WI38 (cell line): Measurements from ENCODE around the gene ASTL.

Experiments used
- H3K4me3 ChIP-seq: 2 replicates; pipeline ENCODE4 v1.5.1; 2011; ENCODE audit warnings: low read depth, mild to moderate bottlenecking, control low read depth, low read length
- TF ChIP-seq, protein P1 (sequence below): IDR thresholded peaks from 2 replicates; pipeline ENCODE4 v1.5.1; 2012; ENCODE audit warnings: low read depth, mild to moderate bottlenecking, control low read depth, low read length

ASTL gene

DNA sequence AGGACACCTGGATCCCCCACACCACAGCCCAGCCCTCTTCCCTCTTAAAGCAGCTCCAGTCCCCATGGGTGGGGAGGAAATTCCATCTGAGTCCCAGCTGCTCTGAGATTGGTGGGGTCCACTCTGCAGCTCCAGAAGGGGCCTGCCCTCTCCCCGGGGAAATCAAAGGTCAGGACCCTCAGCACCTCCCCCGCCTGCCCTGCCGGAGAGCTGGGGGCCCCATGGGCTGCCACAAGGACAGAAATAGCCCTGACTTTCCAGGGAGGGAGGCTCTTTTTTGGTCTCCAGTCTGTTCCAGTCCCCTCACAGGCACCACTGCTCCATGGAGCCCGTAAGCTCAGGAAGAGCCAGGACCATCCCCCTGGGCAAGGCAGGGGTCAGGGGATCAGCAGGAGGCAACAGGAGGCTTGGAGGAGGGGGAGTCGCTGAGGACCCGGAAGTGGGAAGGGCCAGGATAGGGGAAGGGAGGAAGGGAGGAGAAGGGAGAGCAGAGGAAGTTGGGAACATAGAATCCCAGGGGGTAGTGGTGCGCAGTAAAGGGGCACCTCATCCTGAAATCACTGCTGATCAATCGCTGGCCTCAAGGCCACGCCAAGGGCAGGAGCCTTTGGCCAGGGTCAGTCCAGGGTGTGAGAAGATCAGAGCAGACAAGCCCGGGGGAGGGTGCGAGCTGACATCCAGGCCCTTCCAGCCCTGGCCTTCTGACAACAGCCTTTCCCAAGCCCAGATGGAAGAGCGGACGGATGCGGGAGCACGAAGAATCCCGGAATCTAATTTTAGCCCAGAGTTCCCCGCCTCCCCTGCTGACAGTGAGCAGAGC lies 29.6 kb downstream of the ASTL start:
- no peak overlapping the region for H3K4me3 ChIP-seq
- TF ChIP-seq, protein P1, sequence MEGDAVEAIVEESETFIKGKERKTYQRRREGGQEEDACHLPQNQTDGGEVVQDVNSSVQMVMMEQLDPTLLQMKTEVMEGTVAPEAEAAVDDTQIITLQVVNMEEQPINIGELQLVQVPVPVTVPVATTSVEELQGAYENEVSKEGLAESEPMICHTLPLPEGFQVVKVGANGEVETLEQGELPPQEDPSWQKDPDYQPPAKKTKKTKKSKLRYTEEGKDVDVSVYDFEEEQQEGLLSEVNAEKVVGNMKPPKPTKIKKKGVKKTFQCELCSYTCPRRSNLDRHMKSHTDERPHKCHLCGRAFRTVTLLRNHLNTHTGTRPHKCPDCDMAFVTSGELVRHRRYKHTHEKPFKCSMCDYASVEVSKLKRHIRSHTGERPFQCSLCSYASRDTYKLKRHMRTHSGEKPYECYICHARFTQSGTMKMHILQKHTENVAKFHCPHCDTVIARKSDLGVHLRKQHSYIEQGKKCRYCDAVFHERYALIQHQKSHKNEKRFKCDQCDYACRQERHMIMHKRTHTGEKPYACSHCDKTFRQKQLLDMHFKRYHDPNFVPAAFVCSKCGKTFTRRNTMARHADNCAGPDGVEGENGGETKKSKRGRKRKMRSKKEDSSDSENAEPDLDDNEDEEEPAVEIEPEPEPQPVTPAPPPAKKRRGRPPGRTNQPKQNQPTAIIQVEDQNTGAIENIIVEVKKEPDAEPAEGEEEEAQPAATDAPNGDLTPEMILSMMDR: no peak

DNA sequence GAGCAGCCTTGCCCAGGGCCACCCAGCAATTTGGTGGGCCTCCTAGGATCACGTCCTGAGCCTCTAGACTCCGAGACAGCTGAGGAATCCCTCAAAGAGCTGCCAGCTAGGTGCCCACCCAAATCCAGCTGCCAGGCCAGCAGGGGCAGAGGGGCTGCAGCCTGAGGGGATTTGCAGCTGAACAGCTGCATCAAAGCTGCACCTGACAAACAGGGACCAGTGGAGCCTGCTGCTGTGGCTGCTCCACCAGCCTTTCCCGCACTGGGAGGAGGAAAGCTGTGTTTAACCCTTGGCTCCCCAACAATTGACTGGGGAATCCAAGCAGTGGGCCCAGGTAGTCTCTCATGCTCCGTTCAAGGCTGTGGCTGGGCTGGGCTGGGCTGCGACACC lies 30.2 kb downstream of the ASTL start:
- no peak overlapping the region for H3K4me3 ChIP-seq
- TF ChIP-seq, protein P1: no peak

DNA sequence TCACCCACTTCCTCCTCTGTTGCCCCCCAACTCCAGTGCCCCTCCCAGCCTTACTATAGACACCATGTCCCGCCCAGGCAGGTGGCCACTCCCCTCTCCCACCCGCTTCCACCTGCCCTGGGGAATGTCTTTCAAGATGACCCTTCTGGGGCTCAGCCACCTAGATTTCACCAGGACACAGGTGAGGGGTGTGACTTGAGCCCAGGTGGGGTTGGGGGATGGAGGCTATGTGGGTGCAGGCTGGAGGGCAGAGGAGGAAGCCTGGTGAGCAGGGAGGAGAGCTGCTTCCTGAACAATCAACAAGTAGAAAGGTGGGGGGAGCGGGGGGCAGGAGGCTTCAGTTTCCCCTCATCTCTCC lies 30.6 kb downstream of the ASTL start:
- H3K4me3 ChIP-seq: no peak overlapping the region
- TF ChIP-seq, protein P1: no peak

DNA sequence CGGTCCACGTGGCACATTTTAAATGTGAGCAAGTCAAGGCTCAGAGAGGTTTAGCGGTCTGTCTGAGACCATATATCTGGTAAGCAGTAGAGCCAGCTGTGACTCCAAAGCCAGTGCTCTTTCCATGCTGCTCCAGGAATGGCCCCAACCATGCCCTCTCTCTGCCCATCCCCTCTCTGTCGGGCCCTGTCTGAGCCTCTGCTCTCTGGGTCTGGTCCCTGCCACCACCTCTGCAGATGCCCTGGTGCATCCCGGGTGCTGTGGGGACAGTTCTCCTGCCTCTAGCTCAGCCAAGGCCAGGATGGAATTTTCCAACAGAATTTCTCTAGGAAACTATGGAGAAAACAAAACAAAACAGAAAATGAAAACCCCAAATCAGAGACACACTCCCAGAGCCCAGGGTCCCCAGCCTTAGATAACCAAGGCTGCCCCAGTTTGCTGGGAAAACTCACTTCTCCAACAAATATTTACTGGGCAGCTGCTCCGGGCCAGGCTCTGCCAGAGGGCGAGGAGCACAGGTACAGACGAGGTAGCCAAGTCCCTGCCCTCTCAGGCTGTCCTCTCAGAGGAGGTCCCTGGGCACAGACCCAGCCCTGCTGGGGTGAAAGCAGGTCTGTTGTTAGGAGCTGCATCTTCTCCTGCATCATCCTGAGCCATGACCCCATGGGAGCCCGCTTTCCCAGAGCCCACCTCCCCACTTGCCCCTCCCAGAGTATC lies 31.2 kb downstream of the ASTL start:
- TF ChIP-seq, protein P1: no peak
- H3K4me3 ChIP-seq: no peak overlapping the region

DNA sequence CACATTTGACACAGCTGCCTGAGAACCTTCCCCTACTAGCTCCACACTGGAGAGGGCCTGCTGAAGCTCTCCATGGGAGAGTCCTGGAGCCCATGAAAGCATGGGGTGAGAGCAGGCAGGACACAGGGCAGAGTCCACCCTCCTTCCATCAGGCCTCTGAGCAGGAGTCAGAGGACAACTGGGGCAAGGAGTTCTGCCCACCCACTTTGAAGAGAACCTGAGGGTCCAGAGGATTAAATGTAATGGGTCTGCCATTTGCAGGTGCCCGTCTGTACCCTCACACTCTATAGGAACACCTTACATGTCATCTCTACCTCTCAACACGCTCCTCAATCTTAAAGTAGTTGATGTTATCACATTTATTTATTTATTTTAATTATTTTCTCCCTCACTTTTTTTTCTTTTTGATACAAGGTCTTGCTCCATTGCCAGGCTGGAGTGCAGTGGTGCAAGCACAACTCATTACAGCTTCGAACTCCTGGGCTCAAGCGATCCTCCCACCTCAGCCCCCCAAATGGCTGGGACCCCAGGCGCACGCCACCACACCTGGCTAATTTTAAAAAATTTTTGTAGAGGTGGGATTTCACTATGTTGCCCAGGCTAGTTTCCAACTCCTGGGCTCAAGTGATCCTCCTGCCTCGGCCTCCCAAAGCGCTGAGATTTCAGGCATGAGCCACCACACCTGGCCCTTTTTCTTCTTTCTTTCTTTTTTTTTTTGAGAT lies 32.1 kb downstream of the ASTL start:
- TF ChIP-seq, protein P1: no peak
- no peak overlapping the region for H3K4me3 ChIP-seq

DNA sequence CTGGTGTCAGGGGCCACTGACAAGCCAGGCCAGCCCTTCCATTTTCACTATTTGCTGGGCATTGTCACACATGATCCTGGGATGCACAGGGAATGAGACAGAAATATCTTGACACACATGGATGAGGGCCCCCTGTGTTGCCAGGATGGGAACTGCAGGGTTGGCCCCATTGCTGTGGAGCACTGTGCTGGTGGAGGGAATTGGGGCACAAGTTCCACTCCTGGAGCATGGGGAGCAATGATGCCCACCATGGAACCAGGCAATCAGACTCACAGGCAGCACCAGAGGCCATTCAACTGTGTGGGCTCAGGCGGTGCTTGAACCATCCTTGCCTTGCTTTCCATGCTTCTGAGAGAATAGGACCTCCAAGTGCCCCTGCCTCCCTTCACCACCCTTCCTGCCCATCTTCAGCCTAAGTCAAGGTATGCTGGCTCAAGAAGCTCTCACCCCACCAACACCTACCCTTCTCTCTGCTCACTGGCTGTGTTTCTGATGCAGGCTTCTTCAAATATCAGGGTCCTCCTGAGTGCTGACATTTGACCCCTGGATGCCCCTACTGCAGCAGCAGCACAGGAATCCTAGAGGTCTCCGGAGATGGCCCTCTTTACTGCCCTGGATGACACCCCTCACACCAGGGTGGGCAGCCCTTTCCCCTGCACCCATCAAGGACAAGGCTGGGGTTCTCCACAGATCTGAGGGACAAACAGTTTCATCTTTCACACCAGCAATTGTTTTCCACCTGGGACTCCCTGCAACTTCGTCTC lies 33.0 kb downstream of the ASTL start:
- no peak overlapping the region for H3K4me3 ChIP-seq
- TF ChIP-seq, protein P1: no peak
